Upper lobe of right lung (tissue), 1 donor: ENCODE data around the gene ARID4B. TPM values are rescaled to one million over a fixed set of nuclear protein-coding genes. Genes with fewer than 3 reads are reported as not detected.
"Not testable (repeated sequence)": the region's sequence is repeated elsewhere in the genome, so short reads cannot be mapped to it uniquely, and the experiment has no call there.

ENCODE experiments used
- ATAC-seq: fragments of 200-7000 bp; cut with Tn5 transposase; one replicate; pipeline ENCODE4 v1.9.1; 2020; ENCODE audit warnings: mild to moderate bottlenecking, moderate library complexity
- DNase-seq: peaks from one replicate; pipeline ENCODE4 v3.0.0-alpha.2; 2020
- H3K27ac ChIP-seq: fragments of 200-600 bp; one replicate; pipeline ENCODE4 v1.8.0; 2022
- H3K27me3 ChIP-seq: fragments of 200-600 bp; one replicate; pipeline ENCODE4 v1.8.0; 2022; ENCODE audit warnings: mild to moderate bottlenecking
- H3K36me3 ChIP-seq: fragments of 200-600 bp; one replicate; pipeline ENCODE4 v1.8.0; 2022
- H3K4me1 ChIP-seq: fragments of 200-600 bp; one replicate; pipeline ENCODE4 v1.8.0; 2022
- H3K4me3 ChIP-seq: fragments of 200-600 bp; one replicate; pipeline ENCODE4 v1.8.0; 2022; ENCODE audit warnings: mild to moderate bottlenecking
- H3K9me3 ChIP-seq: fragments of 200-600 bp; one replicate; pipeline ENCODE4 v1.8.0; 2022
- intact Hi-C: fragments of 100-400 bp; cut with DNase I; formaldehyde crosslinking; loops from one replicate; pipeline ENCODE4 v1.11.0; 2022
- total RNA-seq: library from RNA; stranded (reverse); fragmentation: NEBNext Ultra II Directional; extraction: Animal tissue kit (Norgen Biotek cat#: 25700); gene quantifications from one replicate; pipeline ENCODE4 v1.2.1, GENCODE V29; 2021
- TF ChIP-seq, protein P1 (sequence below): fragments of 200-600 bp; IDR thresholded peaks from one replicate; pipeline ENCODE4 v1.8.0; 2022; ENCODE audit warnings: antibody characterized with exemption
- donor health status: DM: no; HTN: yes; CAD: no; lungs with severe emphysema.

The ARID4B gene
- total RNA-seq, 1 donor from 2014 or later = 38.7 TPM

- Histone ChIP-seq H3K9me3 (no peaks in the 10 kb centered on the region), H3K36me3 (no peaks in the 10 kb centered on the region), H3K27me3 (no peaks in the 10 kb centered on the region), H3K4me1 (peaks cover 6% of the 10 kb centered on the region), H3K4me3 (no peak overlapping the region), H3K27ac (peak overlapping the region; percentile 88)
- DNase-seq (no peak), ATAC-seq (no peak)
- TF ChIP-seq, protein P1, sequence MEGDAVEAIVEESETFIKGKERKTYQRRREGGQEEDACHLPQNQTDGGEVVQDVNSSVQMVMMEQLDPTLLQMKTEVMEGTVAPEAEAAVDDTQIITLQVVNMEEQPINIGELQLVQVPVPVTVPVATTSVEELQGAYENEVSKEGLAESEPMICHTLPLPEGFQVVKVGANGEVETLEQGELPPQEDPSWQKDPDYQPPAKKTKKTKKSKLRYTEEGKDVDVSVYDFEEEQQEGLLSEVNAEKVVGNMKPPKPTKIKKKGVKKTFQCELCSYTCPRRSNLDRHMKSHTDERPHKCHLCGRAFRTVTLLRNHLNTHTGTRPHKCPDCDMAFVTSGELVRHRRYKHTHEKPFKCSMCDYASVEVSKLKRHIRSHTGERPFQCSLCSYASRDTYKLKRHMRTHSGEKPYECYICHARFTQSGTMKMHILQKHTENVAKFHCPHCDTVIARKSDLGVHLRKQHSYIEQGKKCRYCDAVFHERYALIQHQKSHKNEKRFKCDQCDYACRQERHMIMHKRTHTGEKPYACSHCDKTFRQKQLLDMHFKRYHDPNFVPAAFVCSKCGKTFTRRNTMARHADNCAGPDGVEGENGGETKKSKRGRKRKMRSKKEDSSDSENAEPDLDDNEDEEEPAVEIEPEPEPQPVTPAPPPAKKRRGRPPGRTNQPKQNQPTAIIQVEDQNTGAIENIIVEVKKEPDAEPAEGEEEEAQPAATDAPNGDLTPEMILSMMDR = no peak
- intact Hi-C loops = no loop called here
Measured at GRCh38 chr1:235366286-235366685, 38.3 kb upstream of the ARID4B start.

DNA sequence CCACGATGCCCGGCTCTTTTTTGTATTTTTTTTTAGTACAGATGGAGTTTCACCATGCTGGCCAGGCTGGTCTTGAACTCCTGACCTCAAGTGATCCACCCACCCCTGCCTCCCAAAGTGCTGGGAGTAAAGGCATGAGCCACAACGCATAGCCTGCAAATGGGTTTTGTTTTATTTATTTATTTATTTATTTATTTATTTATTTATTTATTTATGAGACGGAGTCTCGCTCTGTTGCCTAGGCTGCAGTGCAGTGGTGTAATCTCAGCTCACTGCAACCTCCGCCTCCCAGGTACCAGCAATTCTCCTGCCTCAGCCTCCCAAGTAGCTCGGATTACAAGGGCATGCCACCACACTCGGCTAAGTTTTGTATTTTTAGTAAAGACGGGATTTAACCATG is 36.2 kb upstream of the ARID4B start:
- H3K9me3 ChIP-seq, H3K36me3 ChIP-seq, H3K4me3 ChIP-seq, DNase-seq, H3K4me1 ChIP-seq, H3K27me3 ChIP-seq, intact Hi-C loops, ATAC-seq, H3K27ac ChIP-seq: not testable (repeated sequence)

- intact Hi-C loops = no loop called here
- ATAC-seq (no peak), DNase-seq (no peak)
- H3K9me3 ChIP-seq = no peaks in the 10 kb centered on the region
- H3K4me3 ChIP-seq = no peak overlapping the region
- no peak overlapping the region for H3K27ac ChIP-seq
- H3K36me3 ChIP-seq = no peaks in the 10 kb centered on the region
- no peaks in the 10 kb centered on the region for H3K27me3 ChIP-seq
- H3K4me1 ChIP-seq = no peaks in the 10 kb centered on the region
- TF ChIP-seq, protein P1 = no peak
Measured at GRCh38 chr1:235358899-235359298, 30.9 kb upstream of the ARID4B start.

- DNase-seq = no peak
Measured at GRCh38 chr1:235357485-235358373, 29.8 kb upstream of the ARID4B start.

DNA sequence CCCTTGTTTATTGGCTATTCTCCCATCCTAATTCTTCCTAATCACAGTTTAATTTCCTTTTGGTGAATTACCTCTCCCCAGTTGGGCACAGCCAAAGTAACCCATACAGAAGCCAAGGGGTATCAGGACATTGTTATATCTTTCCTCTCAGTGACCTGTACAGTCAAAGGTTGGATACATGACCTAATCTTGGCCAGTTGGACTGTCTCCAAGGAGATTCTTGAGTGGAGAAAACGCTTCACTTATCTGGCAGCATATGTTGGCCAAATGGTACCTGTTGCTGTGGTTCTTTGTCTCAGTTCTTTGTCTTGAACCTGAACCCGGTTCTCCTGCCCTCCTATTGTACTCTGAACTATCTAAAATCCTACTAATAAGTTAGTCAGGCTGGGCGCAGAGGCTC is 23.9 kb upstream of the ARID4B start:
- Histone ChIP-seq H3K9me3 (no peaks in the 10 kb centered on the region), H3K4me3 (no peak overlapping the region), H3K27ac (no peak overlapping the region), H3K4me1 (no peaks in the 10 kb centered on the region), H3K36me3 (no peaks in the 10 kb centered on the region), H3K27me3 (no peaks in the 10 kb centered on the region)
- DNase-seq (no peak), ATAC-seq (no peak)
- TF ChIP-seq, protein P1 = no peak
- intact Hi-C loops = no loop called here

More at GRCh38 chr1:235357485-235358373, 29.8 kb upstream of the ARID4B start:
- Histone ChIP-seq H3K27ac (no peak overlapping the region), H3K4me3 (no peak overlapping the region), H3K9me3 (no peaks in the 10 kb centered on the region), H3K27me3 (no peaks in the 10 kb centered on the region), H3K4me1 (no peaks in the 10 kb centered on the region), H3K36me3 (no peaks in the 10 kb centered on the region)
- TF ChIP-seq, protein P1 = no peak
- no peak for ATAC-seq
- intact Hi-C loops = no loop called here

- no peaks in the 10 kb centered on the region for H3K27me3 ChIP-seq
- no peaks in the 10 kb centered on the region for H3K4me1 ChIP-seq
- no peaks in the 10 kb centered on the region for H3K36me3 ChIP-seq
- no peak for DNase-seq
- no peak for ATAC-seq
- intact Hi-C loops = no loop called here
- H3K4me3 ChIP-seq = no peak overlapping the region
- no peak overlapping the region for H3K27ac ChIP-seq
- TF ChIP-seq, protein P1 = no peak
- H3K9me3 ChIP-seq = no peaks in the 10 kb centered on the region
Measured at GRCh38 chr1:235351441-235351840, 23.5 kb upstream of the ARID4B start.
